ENCODE results near the gene ZSCAN10.

Gene ZSCAN10

DNA sequence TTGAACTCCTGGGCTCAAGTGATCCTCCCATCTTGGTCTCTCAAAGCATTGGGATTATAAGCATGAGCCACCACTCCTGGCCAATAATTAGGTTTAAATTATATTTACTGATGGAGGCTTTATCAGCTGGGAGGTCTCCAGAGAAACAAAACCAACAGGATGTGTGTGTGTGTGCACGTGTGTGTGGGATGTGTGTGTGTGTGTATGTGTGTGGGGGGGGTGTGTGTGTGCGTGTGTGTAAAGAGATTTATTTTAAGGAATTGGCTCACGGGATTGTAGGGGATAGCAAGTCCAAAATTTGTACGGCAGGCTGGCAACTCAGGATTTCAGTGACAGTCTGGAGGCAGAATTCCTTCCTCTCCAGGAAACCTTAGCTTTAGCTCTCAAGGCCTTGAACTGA lies 48.1 kb downstream of the ZSCAN10 start:
- H3K36me3 Mint-ChIP-seq = peaks cover 6% of the 10 kb centered on the region
- ATAC-seq (ENCODE audit: low read depth) = no peak
- peaks cover 6% of the 10 kb centered on the region for H3K27me3 Mint-ChIP-seq
- no peak for DNase-seq (ENCODE audit: low spot score in 2 of 2)
- no peak overlapping the region for H3K4me3 Mint-ChIP-seq
- H3K27ac Mint-ChIP-seq = no peak overlapping the region
- H3K4me1 Mint-ChIP-seq = peaks cover 14% of the 10 kb centered on the region
- no peaks in the 10 kb centered on the region for H3K9me3 Mint-ChIP-seq

- Mint-ChIP-seq H3K36me3 (peaks cover 6% of the 10 kb centered on the region), H3K9me3 (no peaks in the 10 kb centered on the region), H3K4me3 (no peak overlapping the region), H3K4me1 (peaks cover 14% of the 10 kb centered on the region), H3K27ac (no peak overlapping the region), H3K27me3 (peaks cover 6% of the 10 kb centered on the region)
- no peak for ATAC-seq (ENCODE audit: low read depth)
- no peak for DNase-seq (ENCODE audit: low spot score in 2 of 2)
Measured at GRCh38 chr16:3050487-3050886, 48.6 kb downstream of the ZSCAN10 start.

GRCh38 chr16:3049921-3050481 lies 49.1 kb downstream of the ZSCAN10 start:
- Mint-ChIP-seq H3K36me3 (peaks cover 6% of the 10 kb centered on the region), H3K4me1 (peaks cover 15% of the 10 kb centered on the region), H3K4me3 (no peak overlapping the region), H3K27me3 (peaks cover 9% of the 10 kb centered on the region), H3K9me3 (no peaks in the 10 kb centered on the region), H3K27ac (no peak overlapping the region)
- ATAC-seq (ENCODE audit: low read depth) = no peak
- DNase-seq (ENCODE audit: low spot score in 2 of 2) = no peak

- Mint-ChIP-seq H3K4me1 (peaks cover 3% of the 10 kb centered on the region), H3K27me3 (peaks cover 18% of the 10 kb centered on the region), H3K27ac (no peak overlapping the region), H3K36me3 (no peaks in the 10 kb centered on the region), H3K4me3 (no peak overlapping the region), H3K9me3 (no peaks in the 10 kb centered on the region)
- ATAC-seq (ENCODE audit: low read depth) (no peak), DNase-seq (ENCODE audit: low spot score in 2 of 2) (no peak)
Measured at GRCh38 chr16:3047387-3047720, 51.7 kb downstream of the ZSCAN10 start.

- Mint-ChIP-seq H3K4me1 (peaks cover 3% of the 10 kb centered on the region), H3K9me3 (no peaks in the 10 kb centered on the region), H3K27ac (no peak overlapping the region), H3K36me3 (no peaks in the 10 kb centered on the region), H3K27me3 (peaks cover 18% of the 10 kb centered on the region), H3K4me3 (peak overlapping the region; percentile 43)
- ATAC-seq (ENCODE audit: low read depth) = no peak
- no peak for DNase-seq (ENCODE audit: low spot score in 2 of 2)
Measured at GRCh38 chr16:3046641-3047386, 52.3 kb downstream of the ZSCAN10 start.

DNA sequence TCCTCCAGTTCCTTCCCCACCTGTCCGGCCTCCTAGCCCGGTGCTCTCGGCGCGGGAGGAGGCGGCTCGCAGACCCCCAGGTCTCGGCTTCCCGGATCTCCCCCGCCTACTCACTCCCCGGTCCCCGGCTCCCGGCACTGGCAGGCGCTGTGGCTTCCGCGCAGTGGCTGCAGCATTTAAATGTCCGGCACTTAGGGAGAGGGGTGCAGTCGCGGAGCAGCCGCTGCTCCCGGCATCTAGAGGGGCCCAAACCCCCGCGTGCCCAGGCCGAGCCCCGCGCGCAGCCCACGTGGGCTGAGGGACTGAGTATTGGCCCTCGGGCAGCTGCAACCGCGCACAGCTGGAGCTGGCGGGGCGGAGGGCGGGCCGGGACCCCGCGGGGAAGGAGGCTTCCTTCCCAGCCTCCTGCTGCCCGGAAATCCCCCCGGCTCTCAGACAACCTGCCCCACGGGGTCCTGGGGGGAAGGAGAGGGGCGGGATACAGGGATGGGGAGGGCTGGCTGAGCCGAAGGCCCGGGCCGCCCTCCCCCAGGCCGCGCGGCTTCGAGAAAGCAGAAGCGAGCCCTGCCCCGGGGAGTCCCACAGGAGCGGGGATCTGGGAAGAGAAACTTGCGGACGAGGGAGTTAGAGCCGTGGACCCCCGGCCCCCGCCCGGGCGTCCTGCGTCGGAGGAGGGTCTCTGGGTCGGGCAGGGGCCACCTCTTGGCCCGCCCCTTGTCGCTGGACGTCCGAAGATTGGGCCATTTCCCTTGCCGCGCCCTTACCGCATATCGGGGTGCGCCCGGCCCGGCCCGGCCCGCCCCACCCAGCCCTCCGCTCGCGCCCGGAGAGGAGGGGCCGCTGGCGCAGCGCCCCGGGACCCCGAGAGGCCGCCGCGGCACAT lies 53.1 kb downstream of the ZSCAN10 start, which contains the start of gene MMP25:
TSS of gene MMP25 (plus strand) at position 804 of the 883 bp plus-strand sequence. CDS start 357 bp downstream, outside the sequence.
- H3K27ac Mint-ChIP-seq = no peak within 1 kb of the TSS
- no peaks in the 10 kb centered on the region for H3K9me3 Mint-ChIP-seq
- H3K27me3 Mint-ChIP-seq = peaks cover 18% of the 10 kb centered on the region
- ATAC-seq (ENCODE audit: low read depth) (peak; percentile 90), DNase-seq (ENCODE audit: low spot score in 2 of 2) (peak; percentile 49 to 58)
- no peaks in the 10 kb centered on the region for H3K36me3 Mint-ChIP-seq
- peaks cover 3% of the 10 kb centered on the region for H3K4me1 Mint-ChIP-seq
- H3K4me3 Mint-ChIP-seq = peak within 1 kb of the TSS; percentile 84

DNA sequence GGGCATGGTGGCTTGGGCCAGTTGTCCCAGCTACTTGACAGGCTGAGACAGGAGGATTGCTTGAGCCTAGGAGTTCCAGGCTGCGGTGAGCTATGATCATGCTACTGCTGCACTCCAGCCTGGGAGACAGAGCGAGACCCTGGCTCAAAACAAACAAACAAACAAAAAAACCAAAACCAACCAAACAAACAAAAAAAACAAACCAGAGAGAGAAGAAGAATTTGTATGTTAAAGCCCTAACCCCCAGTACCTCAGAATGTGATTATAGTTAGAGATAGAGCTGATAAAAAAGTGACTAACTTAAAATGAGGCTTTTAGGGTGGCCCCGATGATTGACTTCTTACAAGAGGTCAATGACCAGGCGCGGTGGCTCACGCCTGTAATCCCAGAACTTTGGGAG lies 54.4 kb downstream of the ZSCAN10 start:
- no peaks in the 10 kb centered on the region for H3K9me3 Mint-ChIP-seq
- H3K36me3 Mint-ChIP-seq = no peaks in the 10 kb centered on the region
- H3K4me3 Mint-ChIP-seq = peak overlapping the region; percentile 84
- peaks cover 3% of the 10 kb centered on the region for H3K4me1 Mint-ChIP-seq
- ATAC-seq (ENCODE audit: low read depth) (no peak), DNase-seq (ENCODE audit: low spot score in 2 of 2) (no peak)
- H3K27me3 Mint-ChIP-seq = peaks cover 23% of the 10 kb centered on the region
- H3K27ac Mint-ChIP-seq = no peak overlapping the region

GRCh38 chr16:3042376-3042775 lies 56.7 kb downstream of the ZSCAN10 start:
- Mint-ChIP-seq H3K27ac (no peak overlapping the region), H3K27me3 (peaks cover 25% of the 10 kb centered on the region), H3K9me3 (no peaks in the 10 kb centered on the region), H3K4me1 (peaks cover 3% of the 10 kb centered on the region), H3K4me3 (no peak overlapping the region), H3K36me3 (no peaks in the 10 kb centered on the region)
- DNase-seq (ENCODE audit: low spot score in 2 of 2) = no peak
- no peak for ATAC-seq (ENCODE audit: low read depth)

GRCh38 chr16:3038896-3039295 lies 60.2 kb downstream of the ZSCAN10 start:
- ATAC-seq (ENCODE audit: low read depth) = no peak
- Mint-ChIP-seq H3K4me1 (peaks cover 7% of the 10 kb centered on the region), H3K27me3 (peaks cover 31% of the 10 kb centered on the region), H3K36me3 (peaks cover 2% of the 10 kb centered on the region), H3K4me3 (no peak overlapping the region), H3K9me3 (no peaks in the 10 kb centered on the region), H3K27ac (no peak overlapping the region)
- DNase-seq (ENCODE audit: low spot score in 2 of 2) = no peak

Data from memory B cell (primary cell).